Erythroblast (primary cell): ENCODE results near the gene GGA2.

ENCODE experiments used
- GATA1 ChIP-seq: IDR thresholded peaks from 2 replicates; pipeline ENCODE4 v1.6.1; 2011; ENCODE audit warnings: low read depth, mild to moderate bottlenecking, control low read depth, low read length, moderate library complexity
- POLR2A ChIP-seq: IDR thresholded peaks from 2 replicates; pipeline ENCODE4 v1.6.1; 2011; ENCODE audit warnings: mild to moderate bottlenecking, low read length

DNA sequence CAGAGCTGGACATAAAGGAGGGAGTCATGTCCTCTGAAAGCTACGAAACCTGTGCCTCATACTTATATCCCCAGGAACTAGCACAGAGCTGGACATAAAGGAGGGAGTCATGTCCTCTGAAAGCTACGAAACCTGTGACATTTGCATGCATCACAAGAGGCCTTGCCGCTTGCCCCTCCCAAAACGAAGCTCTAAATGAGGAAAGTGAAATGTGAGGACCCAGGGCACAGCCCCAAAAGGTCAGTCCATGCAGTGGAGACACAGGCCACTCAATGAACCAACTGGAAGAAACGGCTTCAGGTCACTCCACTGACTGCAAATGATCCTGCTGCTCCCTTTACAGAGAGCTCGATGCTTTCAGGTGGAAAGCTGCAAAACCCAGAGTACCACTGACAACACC lies 95.6 kb downstream of the GGA2 start:
- TF ChIP-seq POLR2A (no peak), GATA1 (no peak)
